ENCODE results near the gene CCDC50.

The CCDC50 gene

GRCh38 chr3:191432162-191432561 lies 103.0 kb downstream of the CCDC50 start:
- DNase-seq: no peak

DNA sequence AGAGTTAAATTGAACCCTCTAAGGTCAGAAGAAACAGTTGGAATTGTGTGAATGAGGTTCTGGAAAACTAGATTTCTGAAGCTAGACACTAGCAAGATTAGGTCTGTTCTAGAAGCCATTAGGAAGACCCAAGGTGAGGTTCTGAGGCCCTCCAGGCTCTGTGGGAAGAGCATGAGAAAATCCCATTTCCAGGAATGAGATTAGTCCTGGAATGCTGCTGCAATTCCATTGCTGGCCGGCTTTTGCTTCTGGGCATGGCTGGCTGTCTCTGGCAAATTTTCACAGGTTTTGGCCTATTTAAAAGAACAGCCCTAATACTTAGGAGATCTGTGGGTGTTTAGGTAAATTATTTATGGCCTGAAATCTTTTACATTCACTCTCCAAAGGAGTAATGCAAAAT lies 104.8 kb downstream of the CCDC50 start:
- no peak for DNase-seq

GRCh38 chr3:191435981-191436380 lies 106.8 kb downstream of the CCDC50 start:
- DNase-seq: no peak

DNA sequence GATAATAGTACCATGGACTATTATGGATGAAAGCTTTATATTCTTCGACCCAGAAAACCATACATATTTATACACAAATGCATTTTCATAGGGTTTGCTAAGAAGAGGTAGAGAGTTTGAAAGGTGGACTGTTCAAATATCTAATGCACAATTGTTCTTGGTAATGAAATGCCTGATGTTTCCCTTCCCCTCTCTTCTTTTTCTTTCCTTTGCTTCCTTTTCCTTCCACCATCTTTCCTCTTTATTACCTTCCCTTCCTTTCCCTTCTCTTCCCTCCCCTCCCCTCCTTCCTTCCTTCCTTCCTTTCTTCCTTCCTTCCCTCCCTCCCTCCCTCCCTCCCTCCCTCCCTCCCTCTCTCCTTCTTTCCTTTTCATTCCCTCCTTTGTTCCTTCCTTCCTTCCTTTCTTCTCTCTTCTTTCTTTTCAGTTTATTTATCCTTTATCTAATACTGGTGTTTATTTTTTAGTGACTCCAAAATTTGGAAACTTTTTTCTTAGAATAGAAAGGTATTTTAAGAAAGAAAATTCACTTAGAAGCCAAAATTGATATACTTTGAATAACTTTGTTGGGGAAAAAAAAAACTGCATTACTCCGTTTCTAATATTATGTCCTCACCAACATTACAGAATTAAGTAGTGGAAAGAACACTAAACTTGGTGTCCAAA lies 109.1 kb downstream of the CCDC50 start:
- no peak for DNase-seq

GRCh38 chr3:191440532-191440931 lies 111.3 kb downstream of the CCDC50 start:
- DNase-seq: no peak

- no peak for DNase-seq
These were observed 112.5 kb downstream of the CCDC50 start for GRCh38 chr3:191441687-191442086.

- DNase-seq: no peak
These were observed 115.4 kb downstream of the CCDC50 start for GRCh38 chr3:191444569-191444968.
